Progenitor cell of endocrine pancreas (in vitro differentiated cells): Measurements from ENCODE around the gene OSM. TPM values are rescaled to one million over a fixed set of nuclear protein-coding genes. Genes with fewer than 3 reads are reported as not detected.

Experiments used
- DNase-seq: peaks from one replicate; pipeline ENCODE4 v3.0.0; 2021; ENCODE audit warnings: low spot score; ENCODE audit not compliant: unreplicated experiment
- H3K27ac Mint-ChIP-seq: 2 replicates; pipeline ENCODE4 v1.8.0; 2021; ENCODE audit warnings: mild to moderate bottlenecking, moderate library complexity, mixed read lengths
- H3K27me3 Mint-ChIP-seq: 2 replicates; pipeline ENCODE4 v1.8.0; 2021; ENCODE audit warnings: mixed read lengths
- H3K36me3 Mint-ChIP-seq: 2 replicates; pipeline ENCODE4 v1.8.0; 2022; ENCODE audit warnings: mixed read lengths; ENCODE audit not compliant: insufficient read depth
- H3K4me1 Mint-ChIP-seq: 2 replicates; pipeline ENCODE4 v1.8.0; 2021; ENCODE audit warnings: low read depth, mixed read lengths
- H3K4me3 Mint-ChIP-seq: 2 replicates; pipeline ENCODE4 v1.8.0; 2021; ENCODE audit warnings: low read depth, mild to moderate bottlenecking, moderate library complexity, mixed read lengths
- H3K9me3 Mint-ChIP-seq: 2 replicates; pipeline ENCODE4 v1.8.0; 2021; ENCODE audit warnings: low read depth, mixed read lengths
- long read RNA-seq: library from polyadenylated mRNA; unstranded; transcript quantifications from one replicate; pipeline ENCODE4 v2.0.0, GENCODE V29; 2020
- total RNA-seq: library from RNA; stranded (reverse); gene quantifications from 2 replicates; pipeline ENCODE4 v1.2.1, GENCODE V29; 2021
- TF ChIP-seq, protein P1 (sequence below): fragments of 200-600 bp; sonication (generic); IDR thresholded peaks from one replicate; pipeline ENCODE4 v1.5.0; 2021; ENCODE audit warnings: antibody characterized with exemption, mild to moderate bottlenecking; ENCODE audit not compliant: unreplicated experiment

The OSM gene
- not detected in 2 replicates for total RNA-seq
- long read RNA-seq: 0 reads

GRCh38 chr22:30266445-30267381 lies at the start of gene OSM:
Gene OSM, minus strand, starts transcription at chr22:30266851. Its CDS starts 52 bp downstream, at chr22:30266799.
- DNase-seq: no peak
- Mint-ChIP-seq H3K9me3 (no peaks in the 10 kb centered on the region), H3K36me3 (no peaks in the 10 kb centered on the region), H3K4me1 (no peaks in the 10 kb centered on the region), H3K27ac (no peak within 1 kb of the TSS), H3K27me3 (peaks cover 16% of the 10 kb centered on the region), H3K4me3 (no peak within 1 kb of the TSS)
- TF ChIP-seq, protein P1, sequence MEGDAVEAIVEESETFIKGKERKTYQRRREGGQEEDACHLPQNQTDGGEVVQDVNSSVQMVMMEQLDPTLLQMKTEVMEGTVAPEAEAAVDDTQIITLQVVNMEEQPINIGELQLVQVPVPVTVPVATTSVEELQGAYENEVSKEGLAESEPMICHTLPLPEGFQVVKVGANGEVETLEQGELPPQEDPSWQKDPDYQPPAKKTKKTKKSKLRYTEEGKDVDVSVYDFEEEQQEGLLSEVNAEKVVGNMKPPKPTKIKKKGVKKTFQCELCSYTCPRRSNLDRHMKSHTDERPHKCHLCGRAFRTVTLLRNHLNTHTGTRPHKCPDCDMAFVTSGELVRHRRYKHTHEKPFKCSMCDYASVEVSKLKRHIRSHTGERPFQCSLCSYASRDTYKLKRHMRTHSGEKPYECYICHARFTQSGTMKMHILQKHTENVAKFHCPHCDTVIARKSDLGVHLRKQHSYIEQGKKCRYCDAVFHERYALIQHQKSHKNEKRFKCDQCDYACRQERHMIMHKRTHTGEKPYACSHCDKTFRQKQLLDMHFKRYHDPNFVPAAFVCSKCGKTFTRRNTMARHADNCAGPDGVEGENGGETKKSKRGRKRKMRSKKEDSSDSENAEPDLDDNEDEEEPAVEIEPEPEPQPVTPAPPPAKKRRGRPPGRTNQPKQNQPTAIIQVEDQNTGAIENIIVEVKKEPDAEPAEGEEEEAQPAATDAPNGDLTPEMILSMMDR: no peak

DNA sequence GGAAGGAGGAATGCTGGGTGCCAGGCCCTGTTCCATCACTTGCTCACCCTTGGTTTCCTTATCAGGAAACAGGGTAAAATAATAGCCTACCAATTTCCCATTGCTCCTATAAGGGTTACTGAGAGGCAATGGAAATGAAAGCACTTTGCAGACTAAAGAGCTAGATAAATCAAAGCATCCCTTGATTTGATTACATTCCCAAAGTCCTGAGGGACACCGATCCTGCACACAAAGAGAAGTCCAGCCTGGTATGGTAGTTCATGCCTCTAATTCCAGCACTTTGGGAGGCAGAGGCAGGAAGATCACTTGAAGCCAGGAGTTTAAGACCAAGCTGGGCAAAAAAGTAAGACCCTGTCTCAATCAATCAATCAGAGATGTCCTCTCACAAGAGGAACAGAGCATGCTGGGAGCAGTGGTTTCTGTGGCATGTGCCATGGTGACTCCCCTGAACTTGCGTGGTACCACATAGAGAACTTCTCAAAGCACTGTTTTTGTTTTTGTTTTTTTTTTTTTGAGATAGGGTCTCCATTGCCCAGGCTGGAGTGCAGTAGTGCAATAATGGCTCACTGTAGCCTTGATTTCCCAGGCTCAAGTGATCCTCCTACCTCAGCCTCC lies 49.4 kb upstream of the OSM start:
- Mint-ChIP-seq H3K4me3 (no peak overlapping the region), H3K36me3 (peaks cover 2% of the 10 kb centered on the region), H3K9me3 (no peaks in the 10 kb centered on the region), H3K4me1 (peaks cover 5% of the 10 kb centered on the region), H3K27me3 (no peaks in the 10 kb centered on the region), H3K27ac (peak overlapping the region; percentile 18)
- TF ChIP-seq, protein P1: no peak
- no peak for DNase-seq

- H3K4me3 Mint-ChIP-seq: no peak overlapping the region
- H3K27ac Mint-ChIP-seq: no peak overlapping the region
- H3K36me3 Mint-ChIP-seq: no peaks in the 10 kb centered on the region
- TF ChIP-seq, protein P1: no peak
- no peak for DNase-seq
- H3K4me1 Mint-ChIP-seq: peaks cover 10% of the 10 kb centered on the region
- H3K27me3 Mint-ChIP-seq: no peaks in the 10 kb centered on the region
- H3K9me3 Mint-ChIP-seq: no peaks in the 10 kb centered on the region
Observed at GRCh38 chr22:30314915-30315314, 48.3 kb upstream of the OSM start.

- Mint-ChIP-seq H3K36me3 (no peaks in the 10 kb centered on the region), H3K27ac (no peak overlapping the region), H3K27me3 (no peaks in the 10 kb centered on the region), H3K4me1 (peaks cover 10% of the 10 kb centered on the region), H3K4me3 (no peak overlapping the region), H3K9me3 (no peaks in the 10 kb centered on the region)
- TF ChIP-seq, protein P1: no peak
- DNase-seq: no peak
Observed at GRCh38 chr22:30313527-30314363, 47.1 kb upstream of the OSM start.

DNA sequence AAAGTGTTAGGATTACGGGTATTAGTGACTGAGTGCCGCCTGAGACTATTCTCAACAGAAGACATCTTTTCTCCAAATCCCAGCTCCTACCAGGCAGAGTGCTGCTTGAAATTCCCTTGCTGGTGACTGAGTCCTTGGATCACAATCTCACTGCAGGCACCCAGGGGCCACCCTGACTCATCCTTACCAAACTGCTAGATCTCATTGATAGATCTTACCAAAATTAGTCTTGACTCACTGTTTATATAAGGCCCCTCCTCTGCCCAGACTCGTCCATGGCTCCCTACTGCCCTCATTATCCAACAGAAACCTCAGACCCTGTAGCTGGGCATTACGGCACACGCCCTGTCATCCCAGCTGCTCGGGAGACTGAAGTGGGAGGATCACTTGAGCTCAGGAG lies 45.4 kb upstream of the OSM start:
- no peaks in the 10 kb centered on the region for H3K36me3 Mint-ChIP-seq
- no peak overlapping the region for H3K27ac Mint-ChIP-seq
- H3K4me1 Mint-ChIP-seq: peaks cover 10% of the 10 kb centered on the region
- H3K4me3 Mint-ChIP-seq: no peak overlapping the region
- TF ChIP-seq, protein P1: no peak
- DNase-seq: no peak
- H3K27me3 Mint-ChIP-seq: no peaks in the 10 kb centered on the region
- H3K9me3 Mint-ChIP-seq: no peaks in the 10 kb centered on the region
